HG03196 (cell line): ENCODE results near the gene OGFOD3.

Experiments
- ATAC-seq: cut with Tn5 transposase; IDR thresholded peaks from one replicate; pipeline ENCODE4 v1.9.1; 2021; ENCODE audit not compliant: unreplicated experiment

The OGFOD3 gene

DNA sequence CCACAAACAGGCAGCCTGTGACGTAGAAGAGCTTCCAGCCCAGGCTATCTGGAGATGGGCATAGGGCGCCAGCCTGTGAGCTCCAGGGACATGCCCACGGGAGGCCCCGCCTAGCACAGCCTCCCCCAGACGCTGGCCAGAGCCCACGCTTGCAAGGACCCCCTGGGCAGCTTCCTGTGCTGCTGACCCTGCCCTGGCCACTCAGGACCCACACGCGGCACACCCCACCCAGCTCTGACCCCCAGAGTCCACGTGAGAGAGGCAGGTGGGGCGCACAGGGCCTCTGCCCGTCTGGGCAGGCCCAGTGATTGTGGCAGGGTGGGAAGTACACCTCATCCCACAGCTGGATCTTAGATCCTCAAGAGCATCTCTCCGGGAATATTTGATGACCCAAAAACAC lies 28.3 kb upstream of the OGFOD3 start:
- ATAC-seq, result no peak

GRCh38 chr17:82446124-82446523 lies 27.7 kb upstream of the OGFOD3 start:
- ATAC-seq, result no peak

GRCh38 chr17:82445542-82445941 lies 27.2 kb upstream of the OGFOD3 start:
- no peak for ATAC-seq

DNA sequence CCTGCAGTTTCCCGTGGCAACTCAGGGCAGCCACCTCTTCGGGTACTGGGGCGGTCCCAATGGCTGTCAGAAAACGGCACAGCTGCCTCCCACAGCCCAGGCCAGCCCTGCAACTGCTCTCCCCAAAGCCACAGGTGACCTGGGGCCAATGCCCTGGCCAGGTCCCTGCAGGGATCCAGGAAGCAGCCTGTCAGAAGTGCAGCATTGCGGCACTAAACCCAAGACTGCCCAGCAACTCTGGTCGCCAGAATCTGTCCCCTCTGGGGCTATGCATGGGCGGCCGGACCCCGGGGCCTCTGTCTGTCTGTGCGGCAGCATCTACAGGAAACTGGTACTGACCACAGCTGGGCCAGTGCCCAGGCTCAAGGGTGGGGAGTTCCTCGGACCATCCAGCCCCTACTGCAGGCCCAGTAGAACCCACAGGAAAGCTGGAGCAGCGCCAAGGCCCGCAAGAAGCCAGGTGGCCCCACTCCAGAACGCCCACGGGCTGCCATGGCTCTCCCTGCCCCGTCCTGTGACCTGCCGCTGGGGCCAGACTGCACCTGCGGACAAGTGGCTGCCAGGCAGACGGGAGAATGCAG lies 26.6 kb upstream of the OGFOD3 start:
- ATAC-seq, result no peak

DNA sequence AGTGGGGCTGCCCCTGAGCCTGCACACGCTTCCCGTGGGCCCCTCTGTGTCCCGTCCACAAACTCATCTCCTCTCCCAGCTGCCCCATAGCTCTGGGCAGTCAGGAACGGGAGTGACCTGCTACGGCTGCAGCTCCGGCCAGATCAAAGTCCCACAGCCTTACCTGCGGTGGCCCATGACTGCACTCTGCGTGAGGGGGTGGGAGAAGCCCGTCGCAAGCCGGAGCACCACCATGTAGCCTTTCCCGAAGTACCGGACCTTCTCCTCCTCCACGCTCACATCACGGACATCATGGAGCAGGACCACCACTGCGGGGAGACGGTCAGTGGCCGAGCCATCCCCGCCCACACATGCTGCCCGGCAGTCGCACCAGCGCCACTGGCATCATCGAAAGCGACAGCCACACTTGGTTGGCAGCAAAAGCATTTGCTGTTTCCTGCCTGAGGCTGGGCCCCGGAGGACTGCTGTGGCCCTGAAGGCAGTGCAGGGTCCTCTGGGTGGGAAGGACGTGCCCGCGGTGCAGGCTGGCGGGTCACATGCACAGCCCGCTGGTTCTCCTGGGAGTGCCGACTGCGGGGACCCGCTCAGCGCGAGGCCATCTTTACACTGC lies 26.0 kb upstream of the OGFOD3 start:
- no peak for ATAC-seq

DNA sequence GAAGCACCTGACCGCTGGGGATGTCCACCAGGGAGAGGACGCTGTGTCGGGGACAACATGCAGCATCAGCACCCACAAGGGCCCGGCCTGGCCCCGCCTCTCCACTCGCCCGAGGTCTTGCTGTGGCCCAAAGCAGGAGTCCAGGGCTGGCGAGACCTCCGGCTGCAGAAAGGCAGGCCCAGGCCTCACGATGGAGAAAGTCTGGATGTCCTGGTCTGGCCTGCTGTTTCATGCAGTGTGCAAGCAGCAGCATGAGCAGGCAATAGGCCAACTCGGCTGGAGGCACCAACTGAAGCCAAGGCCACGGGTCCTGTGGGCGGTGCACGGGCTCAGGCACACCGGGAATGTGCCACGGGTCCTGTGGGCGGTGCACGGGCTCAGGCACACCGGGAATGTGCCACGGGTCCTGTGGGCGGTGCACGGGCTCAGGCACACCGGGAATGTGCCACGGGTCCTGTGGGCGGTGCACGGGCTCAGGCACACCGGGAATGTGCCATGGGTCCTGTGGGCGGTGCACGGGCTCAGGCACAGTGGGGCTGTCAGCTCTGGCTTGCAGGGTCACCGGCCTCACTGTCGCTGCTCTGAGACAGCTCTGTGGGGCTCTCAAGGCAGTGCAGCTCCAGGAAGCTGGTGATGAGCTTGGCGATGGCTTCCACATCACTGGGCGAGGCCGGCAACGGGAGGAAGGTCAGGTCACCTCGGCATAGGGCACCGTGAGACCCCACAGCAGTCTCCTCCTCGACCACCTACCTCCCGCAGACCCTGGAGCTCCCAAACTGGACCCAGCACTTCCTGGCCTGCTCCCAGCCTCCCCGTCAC lies 25.3 kb upstream of the OGFOD3 start:
- no peak for ATAC-seq

DNA sequence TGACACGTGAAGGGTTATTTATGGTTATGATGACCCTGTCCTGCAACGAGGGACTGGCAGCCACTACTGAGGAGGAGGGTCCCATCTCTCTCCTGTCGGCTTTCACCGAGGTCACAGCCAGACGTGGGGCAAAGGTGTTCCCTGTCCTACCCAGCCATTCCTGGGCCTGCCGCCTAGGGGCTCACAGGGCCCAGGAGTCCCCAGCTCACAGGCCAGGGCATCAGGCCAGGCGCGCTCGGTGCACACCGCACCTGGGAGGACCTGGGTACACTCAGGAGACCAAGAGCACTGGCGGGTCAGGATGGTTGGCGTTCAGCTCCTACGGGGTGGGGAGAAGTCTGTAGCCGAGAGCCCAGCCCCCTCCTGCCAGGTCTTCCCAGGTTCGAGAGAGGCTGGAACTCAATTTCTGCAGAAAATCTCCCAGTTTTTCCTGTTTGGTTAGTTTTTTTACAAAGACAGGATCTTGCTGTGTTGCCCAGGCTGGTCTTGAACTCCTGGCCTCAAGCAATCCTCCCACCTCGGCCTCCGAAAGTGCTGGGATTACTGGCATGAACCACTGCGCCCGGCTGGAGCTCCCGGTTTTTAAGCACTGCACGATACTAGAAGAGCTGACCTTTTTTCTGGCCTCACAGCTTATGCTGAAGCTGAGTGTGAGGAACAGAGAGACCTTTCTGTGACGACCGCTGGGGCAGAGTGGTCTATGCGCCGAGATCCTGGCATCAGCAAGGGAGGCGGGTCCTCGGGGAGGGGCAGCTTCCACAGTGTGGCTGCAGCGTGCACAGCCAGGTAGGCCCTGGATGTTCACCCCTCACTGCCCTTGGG lies 24.5 kb upstream of the OGFOD3 start:
- ATAC-seq, result no peak

DNA sequence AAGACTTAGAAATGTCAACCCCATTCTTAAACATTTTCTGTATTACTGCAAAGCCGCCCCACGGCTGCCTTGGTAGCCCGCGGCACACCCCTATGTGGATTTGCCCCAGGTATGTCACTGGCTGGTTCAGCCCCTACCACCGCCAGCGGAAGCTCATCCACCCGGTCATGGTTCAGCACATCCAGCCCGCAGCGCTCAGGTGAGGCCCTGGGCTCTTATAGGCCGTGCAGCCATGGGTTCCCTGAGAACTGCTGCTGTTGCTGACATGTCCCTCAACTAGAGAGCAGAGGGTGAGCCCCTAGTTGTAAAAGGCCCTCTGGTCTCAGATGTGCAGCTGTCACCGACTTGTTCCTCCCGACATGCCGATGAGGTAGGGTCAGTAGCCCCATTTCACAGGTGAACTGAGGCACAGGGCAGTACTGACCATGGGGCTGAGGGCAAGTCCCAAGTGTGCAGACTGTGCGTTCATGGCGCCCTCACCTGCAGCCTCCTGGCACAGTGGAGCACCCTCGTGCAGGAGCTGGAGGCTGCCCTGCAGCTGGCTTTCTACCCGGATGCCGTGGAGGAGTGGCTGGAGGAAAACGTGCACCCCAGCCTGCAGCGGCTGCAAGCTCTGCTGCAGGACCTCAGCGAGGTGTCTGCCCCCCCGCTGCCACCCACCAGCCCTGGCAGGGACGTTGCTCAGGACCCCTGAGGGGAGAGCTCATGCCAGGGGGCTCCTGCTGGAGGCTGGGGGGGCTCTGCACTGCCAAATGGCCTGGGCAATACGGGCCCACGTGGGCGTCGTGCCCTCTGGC lies 23.5 kb upstream of the OGFOD3 start:
- no peak for ATAC-seq

DNA sequence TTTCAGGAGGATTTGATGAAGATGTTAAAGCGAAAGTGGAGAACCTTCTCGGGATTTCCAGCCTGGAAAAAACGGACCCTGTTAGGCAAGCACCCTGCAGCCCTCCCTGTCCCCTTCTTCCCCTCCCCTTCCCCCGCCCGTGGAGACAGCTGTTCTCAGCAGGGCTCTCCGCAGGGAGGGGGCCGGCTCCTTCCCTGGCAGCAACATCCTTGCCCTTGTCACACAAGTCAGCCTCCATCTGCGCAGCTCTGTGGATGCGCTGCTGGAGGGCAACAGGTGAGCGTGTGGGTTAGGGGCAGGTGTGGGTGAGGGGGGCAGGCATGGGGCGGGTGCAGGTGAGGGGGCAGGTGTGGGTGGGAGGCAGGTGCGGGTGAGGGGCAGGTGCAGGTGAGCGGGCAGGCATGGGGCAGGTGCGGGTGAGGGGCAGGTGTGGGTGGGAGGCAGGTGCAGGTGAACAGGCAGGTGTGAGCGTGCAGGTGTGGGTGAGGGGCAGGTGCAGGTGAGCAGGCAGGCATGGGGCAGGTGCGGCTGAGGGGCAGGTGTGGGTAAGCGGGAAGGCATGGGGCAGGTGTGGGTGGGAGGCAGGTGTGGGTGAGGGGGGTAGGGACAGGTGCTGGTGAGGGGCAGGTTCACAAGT lies 22.7 kb upstream of the OGFOD3 start:
- ATAC-seq, result no peak

DNA sequence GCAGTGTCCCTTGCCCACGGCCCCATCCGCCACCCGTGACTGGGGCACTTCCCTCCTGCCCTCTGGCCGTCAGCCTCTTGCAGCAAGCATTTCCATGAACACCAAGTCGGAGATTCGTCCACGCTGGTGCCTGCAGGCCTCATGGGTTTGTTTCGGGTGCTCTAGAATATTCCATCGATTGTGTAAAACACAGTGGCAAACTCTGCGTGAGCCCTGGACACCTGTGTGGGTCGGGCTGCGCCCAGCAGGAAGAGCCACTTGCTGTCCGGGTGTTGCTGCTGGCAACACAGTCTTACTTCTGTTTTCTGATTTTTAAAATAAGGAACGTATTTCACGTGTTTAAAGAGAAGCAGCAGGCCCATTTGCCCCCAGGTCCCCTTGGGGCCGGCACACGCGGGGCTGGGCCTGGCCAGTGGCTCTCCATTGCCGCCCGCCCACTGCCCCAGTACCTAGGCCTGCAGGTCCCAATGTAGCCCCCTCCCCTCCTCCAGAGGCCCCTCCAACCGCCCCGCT lies 22.1 kb upstream of the OGFOD3 start:
- ATAC-seq, result no peak

GRCh38 chr17:82439829-82440365 lies 21.5 kb upstream of the OGFOD3 start:
- ATAC-seq, result no peak

GRCh38 chr17:82439194-82439828 lies 20.9 kb upstream of the OGFOD3 start:
- no peak for ATAC-seq

DNA sequence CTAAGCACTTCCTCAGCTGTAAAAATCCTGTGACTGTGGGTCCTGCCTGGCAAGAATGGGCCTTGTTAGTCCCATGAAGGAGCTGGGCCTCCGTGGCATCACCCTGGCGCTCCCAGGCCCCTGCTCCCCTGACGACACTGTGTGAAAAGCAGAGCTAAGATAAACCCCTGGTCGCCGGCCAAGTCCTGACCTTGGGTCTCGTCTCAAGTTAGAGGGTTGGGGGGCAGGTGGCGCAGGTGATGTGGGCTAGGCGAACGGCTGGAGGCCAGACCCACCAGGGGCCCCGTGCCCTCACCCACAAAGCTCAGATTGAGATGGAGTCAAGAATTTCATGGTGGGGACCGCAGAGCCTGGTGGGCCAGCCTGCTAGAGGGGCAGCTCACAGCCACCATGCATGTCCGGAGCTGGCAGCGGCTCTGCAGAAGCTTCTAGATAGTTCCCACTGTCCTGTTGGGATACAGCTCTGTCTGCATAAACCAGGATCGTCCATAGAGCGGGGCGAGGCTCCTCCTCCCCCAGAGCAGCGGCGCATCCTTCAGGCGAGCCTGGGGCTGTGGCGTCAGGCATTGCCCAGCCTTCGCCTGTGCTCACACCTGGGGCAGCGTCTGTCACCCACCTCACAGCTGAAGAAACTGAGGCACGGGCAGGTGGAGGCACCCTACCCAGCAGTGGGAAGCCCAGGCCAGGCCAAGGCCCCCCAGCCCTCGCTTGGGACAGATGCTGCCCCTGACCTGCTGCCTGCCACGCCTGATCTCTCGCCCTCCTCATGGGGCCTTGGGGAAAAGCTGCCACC lies 20.2 kb upstream of the OGFOD3 start:
- ATAC-seq, result no peak

GRCh38 chr17:82437325-82437668 lies 18.9 kb upstream of the OGFOD3 start:
- ATAC-seq, result no peak

GRCh38 chr17:82436601-82437324 lies 18.4 kb upstream of the OGFOD3 start:
- ATAC-seq, result no peak

DNA sequence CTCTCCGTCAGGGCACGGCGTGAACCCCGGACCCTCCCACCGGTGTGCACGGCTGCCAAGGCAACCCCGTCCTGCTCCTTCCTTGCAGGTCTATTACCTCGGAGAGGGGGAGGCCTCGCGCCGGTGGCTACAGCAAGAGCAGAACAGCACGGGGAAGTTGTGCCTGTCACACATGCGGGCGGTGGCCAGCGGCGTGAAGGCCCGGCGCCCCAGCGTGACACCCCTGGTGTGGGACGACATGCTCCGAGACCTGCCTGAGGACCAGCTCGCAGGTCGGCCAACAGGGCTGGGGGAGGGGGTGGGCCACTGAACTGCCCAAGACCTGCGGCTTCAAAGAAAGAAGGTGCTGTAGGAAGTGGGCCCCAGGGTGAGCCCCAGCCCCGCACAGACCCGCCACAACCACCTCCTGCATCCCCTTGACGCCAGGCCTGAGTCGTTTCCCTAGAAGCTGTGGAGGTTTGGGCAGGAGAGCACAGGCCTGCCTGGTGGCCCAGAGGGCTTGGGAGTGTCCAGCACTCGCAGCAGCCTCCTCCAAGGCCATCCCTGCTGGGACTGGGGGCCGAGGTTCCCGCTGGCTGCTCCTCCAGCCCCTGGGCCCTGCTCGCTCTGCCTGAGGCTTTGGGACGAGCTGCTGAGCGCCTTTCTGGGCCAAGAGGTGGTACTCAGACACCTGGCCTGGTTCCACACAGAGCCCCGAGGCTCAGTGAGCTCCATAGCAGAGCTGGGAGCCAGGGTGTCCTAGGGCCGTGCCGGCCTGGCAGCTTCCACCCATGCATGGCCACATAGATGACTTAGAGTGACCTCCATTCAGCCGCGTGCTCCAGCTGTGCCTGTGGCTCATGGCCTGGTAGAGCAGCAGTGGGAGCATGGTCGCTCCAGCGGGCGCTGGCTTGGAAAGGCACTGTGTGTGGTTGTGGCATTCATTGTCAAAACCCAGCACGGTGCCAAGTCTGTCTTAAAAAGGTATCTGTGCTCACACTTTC lies 17.5 kb upstream of the OGFOD3 start:
- ATAC-seq, result no peak

DNA sequence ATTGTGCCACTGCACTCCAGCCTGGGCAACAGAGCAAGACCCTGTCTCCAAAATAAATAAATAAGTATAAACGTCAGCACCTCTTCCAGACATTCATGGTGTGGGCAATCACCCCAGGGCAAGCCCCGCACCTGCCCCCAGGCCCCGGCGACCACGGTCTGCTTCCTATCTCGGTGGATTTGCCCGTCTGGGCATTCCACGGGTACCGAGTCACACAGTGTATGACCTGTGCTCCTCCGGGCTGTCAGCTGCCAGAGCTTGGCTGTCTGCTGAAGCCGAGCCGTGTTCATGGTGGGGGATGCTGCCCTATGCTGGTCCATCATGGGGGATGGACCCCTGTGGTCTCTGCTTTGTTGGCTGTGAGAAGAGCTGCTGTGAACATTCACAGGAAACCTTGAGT lies 16.7 kb upstream of the OGFOD3 start:
- ATAC-seq, result no peak
